GM12878 (cell line): ENCODE results near the gene ARHGAP12. TPM values are rescaled to one million over a fixed set of nuclear protein-coding genes. Genes with fewer than 3 reads are reported as not detected.

Experiments used
- ATAC-seq: fragments of 200-7000 bp; cut with Tn5 transposase; 3 replicates; pipeline ENCODE4 v1.9.1; 2020; ENCODE audit warnings: mild to moderate bottlenecking, moderate library complexity
- BruUV-seq: library from RNA; stranded (reverse); fragments of 400-500 nt; replicated peaks from 2 replicates; lab custom pipeline; 2021; lab: Mats Ljungman, UMichigan
- CTCF ChIA-PET: fragments of 300-600 bp; sonication (Branson Sonifier 250); formaldehyde crosslinking; extraction: SDS; loops from one replicate; lab custom pipeline; 2021; ENCODE audit warnings: inconsistent platforms; lab: Yijun Ruan, JAX
- POLR2A ChIA-PET: fragments of 350-600 bp; formaldehyde crosslinking; extraction: SDS; loops from one replicate; lab custom pipeline; 2021; ENCODE audit warnings: inconsistent platforms; lab: Charles Lee
- RAD21 ChIA-PET: fragments of 300-600 bp; sonication (Branson Sonifier 250); formaldehyde crosslinking; loops from one replicate; lab custom pipeline; 2023; ENCODE audit warnings: antibody characterized with exemption; ENCODE audit not compliant: unreplicated experiment; lab: Charles Lee
- SMC1A ChIA-PET: fragments of 300-600 bp; sonication (Branson Sonifier 250); formaldehyde crosslinking; loops from one replicate; lab custom pipeline; 2023; ENCODE audit not compliant: unreplicated experiment, uncharacterized antibody; lab: Charles Lee
- DNase-seq: peaks from one replicate; pipeline ENCODE4 v3.0.0-alpha.2; 2011; ENCODE audit warnings: low read depth, low spot score
- FAIRE-seq: peaks from 3 replicates; lab custom pipeline; 2011; peaks lifted over from hg19 to GRCh38; lab: Jason Lieb, UNC
- H2AFZ ChIP-seq: 2 replicates; pipeline ENCODE4 v1.6.0; 2011; ENCODE audit warnings: low read depth, low read length, control low read depth; ENCODE audit not compliant: control insufficient read depth
- H3K27ac ChIP-seq: 2 replicates; pipeline ENCODE4 v1.5.1; 2011; ENCODE audit warnings: control low read depth; ENCODE audit not compliant: control insufficient read depth, insufficient read depth
- H3K27me3 ChIP-seq, 2 experiments: replicated peaks in 1 of 2; 2 replicates each; pipeline versions ENCODE4 v1.6.0 to v1.6.1; 2011; ENCODE audit warnings: low read length in 1 of 2; ENCODE audit not compliant: control insufficient read depth in 2 of 2, insufficient read depth in 2 of 2
- H3K36me3 ChIP-seq, 2 experiments: 2 replicates each; pipeline ENCODE4 v1.5.1; 2011; ENCODE audit warnings: low read length in 1 of 2; ENCODE audit not compliant: control insufficient read depth in 2 of 2, insufficient read depth in 2 of 2
- H3K4me1 ChIP-seq: 2 replicates; pipeline ENCODE4 v1.6.1; 2011; ENCODE audit warnings: mild to moderate bottlenecking, low read length, moderate library complexity, mixed read lengths; ENCODE audit not compliant: control insufficient read depth, insufficient read depth
- H3K4me2 ChIP-seq: 2 replicates; pipeline ENCODE4 v1.6.0; 2011; ENCODE audit warnings: control low read depth; ENCODE audit not compliant: control insufficient read depth, insufficient read depth
- H3K4me3 ChIP-seq: fragments of 200-600 bp; sonication (generic); 2 replicates; pipeline ENCODE4 v1.5.1; 2016
- H3K79me2 ChIP-seq: 2 replicates; pipeline ENCODE4 v1.6.0; 2011; ENCODE audit warnings: low read length; ENCODE audit not compliant: control insufficient read depth, insufficient read depth
- H3K9ac ChIP-seq: 2 replicates; pipeline ENCODE4 v1.8.0; 2011; ENCODE audit warnings: low read length, control low read depth, mixed read lengths; ENCODE audit not compliant: control insufficient read depth, insufficient read depth
- H3K9me3 ChIP-seq: replicated peaks from 3 replicates; pipeline ENCODE4 v1.5.1; 2011; ENCODE audit warnings: mild to moderate bottlenecking, low read length; ENCODE audit not compliant: control insufficient read depth, insufficient read depth
- H4K20me1 ChIP-seq: 2 replicates; pipeline ENCODE4 v1.6.0; 2011; ENCODE audit not compliant: control insufficient read depth, insufficient read depth
- ESRRA ChIP-seq: IDR thresholded peaks from 2 replicates; pipeline ENCODE4 v1.6.1; 2012; ENCODE audit warnings: mild to moderate bottlenecking, low read length, improper control_type of control experiment
- MAX ChIP-seq: IDR thresholded peaks from 2 replicates; pipeline ENCODE4 v1.6.1; 2012; ENCODE audit warnings: low read depth, low read length, improper control_type of control experiment
- RB1 ChIP-seq: fragments of 450-650 bp; formaldehyde crosslinking; IDR thresholded peaks from 2 replicates; pipeline ENCODE4 v1.6.1; 2017; ENCODE audit warnings: mild to moderate bottlenecking, borderline replicate concordance
- TCF7 ChIP-seq: IDR thresholded peaks from 2 replicates; pipeline ENCODE4 v1.6.1; 2014; ENCODE audit warnings: antibody characterized with exemption, borderline replicate concordance
- WGBS: methylation state at CpG from one replicate; pipeline ENCODE4 v1.1.6; 2016; ENCODE audit warnings: low lambda C conversion rate; ENCODE audit not compliant: insufficient replicate concordance, insufficient coverage; ENCODE audit errors: missing lambda C conversion rate; 5-methylcytosine and 5-hydroxymethylcytosine counted together
- in situ Hi-C: fragments of 300-500 bp; cut with MboI; formaldehyde crosslinking; loops from 9 replicates; pipeline ENCODE4 v1.14.3; 2018; ENCODE audit warnings: mixed read lengths
- intact Hi-C: fragments of 100-400 bp; cut with micrococcal nuclease; formaldehyde crosslinking; loops from one replicate; pipeline ENCODE4 v1.14.2; 2022; ENCODE audit not compliant: unreplicated experiment
- polyA plus RNA-seq, 11 experiments: library from polyadenylated mRNA; depleted of rRNA in 4 of 11; unstranded in 6 of 11; stranded (reverse) in 5 of 11; fragments of >200 nt; fragmentation: Nextera tagmentation in 4 of 11; fragmentation: Illumina TruSeq in 1 of 11; extraction: Ambion mirVana in 4 of 11; extraction: Trizol in 1 of 11; gene quantifications; 1 replicate in 1 of 11; 2 replicates in 10 of 11; pipeline versions ENCODE4 v1.2.1 to v1.2.3, GENCODE V29; 2011 to 2016; ENCODE audit warnings: inconsistent platforms in 2 of 11, missing spikeins in 2 of 11, low read depth in 1 of 11
- total RNA-seq, 4 experiments: library from RNA; depleted of rRNA in 3 of 4; stranded (reverse); fragments of >200 nt in 3 of 4; fragmentation: Illumina TruSeq in 1 of 4; extraction: Trizol in 1 of 4; gene quantifications; 2 replicates each; pipeline versions ENCODE4 v1.2.1 to v1.2.3, GENCODE V29; 2013 to 2021
- TF ChIP-seq, protein P1 (sequence below): fragments of 450-650 bp; IDR thresholded peaks from 2 replicates; pipeline ENCODE4 v1.6.1; 2016; ENCODE audit warnings: mild to moderate bottlenecking, moderate library complexity, borderline replicate concordance

Gene ARHGAP12
- total and polyA plus RNA-seq, 10 of the 15 experiments (the other 5 are each of a cell fraction or from before 2014, with no cell fraction given) = 5.4 to 15.6 (median 8.5) TPM

DNA sequence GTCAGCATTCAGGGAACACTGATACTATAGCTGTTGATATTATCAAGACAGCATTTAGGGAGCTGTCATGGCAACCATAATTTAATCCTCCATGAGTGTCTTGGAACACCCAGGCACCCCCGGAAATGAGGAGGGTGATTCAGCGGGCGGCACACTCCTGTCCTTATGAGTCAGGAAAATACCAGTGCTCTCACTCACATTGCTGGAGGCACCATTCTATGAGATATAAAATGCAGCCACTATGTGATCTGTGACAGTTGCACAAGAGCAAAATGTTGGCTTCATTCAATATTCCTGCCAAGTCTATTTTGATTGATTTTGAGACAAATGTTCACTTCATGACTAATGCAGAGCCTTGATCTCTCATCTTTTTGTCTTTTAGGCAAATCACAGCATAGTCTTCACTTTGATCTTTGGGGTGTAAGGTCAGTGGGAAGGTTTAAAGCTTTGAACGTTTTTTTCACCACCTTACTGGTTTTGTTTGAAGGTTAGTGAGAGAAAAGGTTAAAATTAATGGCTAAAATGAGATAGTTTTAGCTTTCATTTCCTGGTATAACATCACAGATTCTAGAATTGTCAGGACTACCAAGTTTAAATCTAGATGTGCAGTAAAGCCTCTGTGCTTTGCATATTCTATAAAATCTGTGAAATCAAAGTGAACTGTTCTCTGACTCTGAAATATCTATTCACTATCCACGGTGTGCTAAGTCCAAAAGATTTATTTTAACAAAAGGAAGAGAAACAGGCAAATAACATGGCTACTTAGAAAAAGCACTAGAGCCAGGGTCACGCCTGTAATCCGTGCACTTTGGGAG, 12.4 kb upstream of the ARHGAP12 start:
- ChIA-PET RAD21 (interaction anchor here (1.0 to 1.5 kb wide), 4 partner anchors 12 to 79 kb away, joined by 3 read pairs; no protein-coding TSS in a partner anchor), CTCF (interaction anchor here (1.1 to 1.9 kb wide), 2 partner anchors 11 to 79 kb away, joined by 3 to 9 read pairs; no protein-coding TSS in a partner anchor), POLR2A (interaction anchor here (0.6 kb wide), 1 partner anchor 216 kb away, joined by 6 read pairs; no protein-coding TSS in a partner anchor), SMC1A (interaction anchor here (0.6 to 1.4 kb wide), 3 partner anchors 75 to 191 kb away, joined by 3 to 4 read pairs (median 3); no protein-coding TSS in a partner anchor)
- FAIRE-seq = peak; percentile 74
- H3K9ac ChIP-seq = no peak overlapping the region
- no peak overlapping the region for H3K4me3 ChIP-seq
- DNase-seq = no peak
- 38% methylated on average over 7 of the region's 7 CpGs for WGBS
- H3K79me2 ChIP-seq = no peaks in the 10 kb centered on the region
- no peak overlapping the region for H3K27ac ChIP-seq
- no peaks in the 10 kb centered on the region for H3K36me3 ChIP-seq
- TF ChIP-seq TCF7 (peak; percentile 73; the same call in 1 of the 2 replicates), RB1 (no peak), ESRRA (no peak), MAX (no peak)
- TF ChIP-seq, protein P1, sequence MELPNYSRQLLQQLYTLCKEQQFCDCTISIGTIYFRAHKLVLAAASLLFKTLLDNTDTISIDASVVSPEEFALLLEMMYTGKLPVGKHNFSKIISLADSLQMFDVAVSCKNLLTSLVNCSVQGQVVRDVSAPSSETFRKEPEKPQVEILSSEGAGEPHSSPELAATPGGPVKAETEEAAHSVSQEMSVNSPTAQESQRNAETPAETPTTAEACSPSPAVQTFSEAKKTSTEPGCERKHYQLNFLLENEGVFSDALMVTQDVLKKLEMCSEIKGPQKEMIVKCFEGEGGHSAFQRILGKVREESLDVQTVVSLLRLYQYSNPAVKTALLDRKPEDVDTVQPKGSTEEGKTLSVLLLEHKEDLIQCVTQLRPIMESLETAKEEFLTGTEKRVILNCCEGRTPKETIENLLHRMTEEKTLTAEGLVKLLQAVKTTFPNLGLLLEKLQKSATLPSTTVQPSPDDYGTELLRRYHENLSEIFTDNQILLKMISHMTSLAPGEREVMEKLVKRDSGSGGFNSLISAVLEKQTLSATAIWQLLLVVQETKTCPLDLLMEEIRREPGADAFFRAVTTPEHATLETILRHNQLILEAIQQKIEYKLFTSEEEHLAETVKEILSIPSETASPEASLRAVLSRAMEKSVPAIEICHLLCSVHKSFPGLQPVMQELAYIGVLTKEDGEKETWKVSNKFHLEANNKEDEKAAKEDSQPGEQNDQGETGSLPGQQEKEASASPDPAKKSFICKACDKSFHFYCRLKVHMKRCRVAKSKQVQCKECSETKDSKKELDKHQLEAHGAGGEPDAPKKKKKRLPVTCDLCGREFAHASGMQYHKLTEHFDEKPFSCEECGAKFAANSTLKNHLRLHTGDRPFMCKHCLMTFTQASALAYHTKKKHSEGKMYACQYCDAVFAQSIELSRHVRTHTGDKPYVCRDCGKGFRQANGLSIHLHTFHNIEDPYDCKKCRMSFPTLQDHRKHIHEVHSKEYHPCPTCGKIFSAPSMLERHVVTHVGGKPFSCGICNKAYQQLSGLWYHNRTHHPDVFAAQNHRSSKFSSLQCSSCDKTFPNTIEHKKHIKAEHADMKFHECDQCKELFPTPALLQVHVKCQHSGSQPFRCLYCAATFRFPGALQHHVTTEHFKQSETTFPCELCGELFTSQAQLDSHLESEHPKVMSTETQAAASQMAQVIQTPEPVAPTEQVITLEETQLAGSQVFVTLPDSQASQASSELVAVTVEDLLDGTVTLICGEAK = no peak
- in situ Hi-C loops (no loop called here), intact Hi-C loops (loop anchor here (5.0 kb wide), 1 partner anchor 51 kb away; no protein-coding TSS in a partner anchor)
- no peaks in the 10 kb centered on the region for H3K4me1 ChIP-seq
- peak; percentile 42 for ATAC-seq
- 0 out of 2 replicates have a peak overlapping the region, but pooled peaks have one; percentile 12 for H2AFZ ChIP-seq
- H3K9me3 ChIP-seq = no peaks in the 10 kb centered on the region
- no peaks in the 10 kb centered on the region for H3K27me3 ChIP-seq
- H4K20me1 ChIP-seq = no peaks in the 10 kb centered on the region
- no peak overlapping the region; the same call in 1 of the 2 replicates for H3K4me2 ChIP-seq
- BruUV-seq = no TSS peak
